CD14-positive monocyte (primary cell): Measurements from ENCODE around the gene CLDN3. TPM values are rescaled to one million over a fixed set of nuclear protein-coding genes. Genes with fewer than 3 reads are reported as not detected.

ENCODE experiments used
- DNase-seq, 3 donors: peaks; one replicate each; pipeline ENCODE4 v3.0.0-alpha.2; 2011 to 2022
- H2AFZ ChIP-seq: 2 replicates; pipeline ENCODE4 v1.6.0; 2012; ENCODE audit warnings: mild to moderate bottlenecking, low read depth, low read length, inconsistent platforms; ENCODE audit not compliant: insufficient read depth, poor library complexity, severe bottlenecking
- H3K27ac ChIP-seq, 2 donors: 1 replicate in 1 of 2; 2 replicates in 1 of 2; pipeline ENCODE4 v1.5.1; 2012 to 2013; ENCODE audit warnings: low read length in 2 of 2, control low read depth in 1 of 2, inconsistent platforms in 1 of 2, low read depth in 1 of 2, mild to moderate bottlenecking in 1 of 2
- H3K27me3 ChIP-seq, 2 donors: one replicate each; pipeline versions ENCODE4 v1.6.0 to v1.6.1; 2011 to 2013; ENCODE audit warnings: low read length in 2 of 2; ENCODE audit not compliant: control insufficient read depth in 2 of 2, insufficient read depth in 2 of 2
- H3K36me3 ChIP-seq, 2 donors: replicated peaks in 1 of 2; 1 replicate in 1 of 2; 2 replicates in 1 of 2; pipeline versions ENCODE4 v1.5.1 to v1.6.1; 2012 to 2013; ENCODE audit warnings: low read length in 2 of 2, control low read depth in 1 of 2, inconsistent platforms in 1 of 2, mild to moderate bottlenecking in 1 of 2; ENCODE audit not compliant: insufficient read depth in 2 of 2, control insufficient read depth in 1 of 2
- H3K4me1 ChIP-seq, 2 donors: 1 replicate in 1 of 2; 2 replicates in 1 of 2; pipeline versions ENCODE4 v1.5.1 to v1.6.1; 2012 to 2013; ENCODE audit warnings: low read length in 2 of 2, control low read depth in 1 of 2, inconsistent platforms in 1 of 2, mild to moderate bottlenecking in 1 of 2, moderate library complexity in 1 of 2; ENCODE audit not compliant: insufficient read depth in 2 of 2, control insufficient read depth in 1 of 2
- H3K4me2 ChIP-seq: replicated peaks from 2 replicates; pipeline ENCODE3; 2012; ENCODE audit warnings: low read length, moderate library complexity, mild to moderate bottlenecking; ENCODE audit not compliant: poor library complexity, severe bottlenecking; ENCODE audit errors: extremely low read depth
- H3K4me3 ChIP-seq, 3 experiments: fragments of 200-600 bp in 1 of 3; sonication (generic) in 1 of 3; replicated peaks in 1 of 3; 1 replicate in 2 of 3; 2 replicates in 1 of 3; pipeline ENCODE4 v1.5.1; 2011 to 2013; ENCODE audit warnings: low read length in 3 of 3, mild to moderate bottlenecking in 3 of 3, control low read depth in 2 of 3, low read depth in 2 of 3, inconsistent platforms in 1 of 3, moderate library complexity in 1 of 3
- H3K79me2 ChIP-seq: 2 replicates; pipeline ENCODE4 v1.6.0; 2012; ENCODE audit warnings: mild to moderate bottlenecking, control low read depth, inconsistent platforms, low read length, moderate library complexity; ENCODE audit not compliant: insufficient read depth
- H3K9ac ChIP-seq: 2 replicates; pipeline ENCODE4 v1.6.0; 2017; ENCODE audit warnings: low read length, mild to moderate bottlenecking; ENCODE audit not compliant: insufficient read depth, poor library complexity, severe bottlenecking
- H3K9me3 ChIP-seq, 2 donors: replicated peaks in 1 of 2; 1 replicate in 1 of 2; 2 replicates in 1 of 2; pipeline versions ENCODE4 v1.5.1 to v1.6.1; 2012 to 2013; ENCODE audit warnings: low read length in 2 of 2, control low read depth in 1 of 2; ENCODE audit not compliant: control insufficient read depth in 1 of 2, insufficient read depth in 1 of 2
- H4K20me1 ChIP-seq: 2 replicates; pipeline ENCODE4 v1.6.0; 2012; ENCODE audit warnings: mild to moderate bottlenecking, low read length, control low read depth, moderate library complexity; ENCODE audit not compliant: insufficient read depth
- H3K27ac Mint-ChIP-seq, 7 donors: one replicate each; pipeline ENCODE4 v1.8.0; 2020; ENCODE audit warnings: mild to moderate bottlenecking in 7 of 7, mixed read lengths in 7 of 7, moderate library complexity in 6 of 7, inconsistent platforms in 2 of 7
- H3K27me3 Mint-ChIP-seq, 3 donors: one replicate each; pipeline ENCODE4 v1.8.0; 2021 to 2022; ENCODE audit warnings: low read depth in 3 of 3, mild to moderate bottlenecking in 3 of 3, mixed read lengths in 3 of 3, moderate library complexity in 3 of 3, inconsistent platforms in 1 of 3
- H3K36me3 Mint-ChIP-seq, 2 donors: one replicate each; pipeline ENCODE4 v1.8.0; 2020; ENCODE audit warnings: mixed read lengths in 2 of 2, inconsistent platforms in 1 of 2, mild to moderate bottlenecking in 1 of 2
- H3K4me1 Mint-ChIP-seq: one replicate; pipeline ENCODE4 v1.8.0; 2020; ENCODE audit warnings: mild to moderate bottlenecking, mixed read lengths
- H3K4me3 Mint-ChIP-seq, 2 donors: one replicate each; pipeline ENCODE4 v1.8.0; 2020; ENCODE audit warnings: mild to moderate bottlenecking in 2 of 2, mixed read lengths in 2 of 2, moderate library complexity in 1 of 2
- H3K9me3 Mint-ChIP-seq, 7 donors: one replicate each; pipeline ENCODE4 v1.8.0; 2020 to 2022; ENCODE audit warnings: mixed read lengths in 7 of 7, mild to moderate bottlenecking in 6 of 7, moderate library complexity in 6 of 7, inconsistent platforms in 2 of 7
- CTCF ChIP-seq: fragments of 200-600 bp; IDR thresholded peaks from one replicate; pipeline ENCODE4 v1.8.0; 2022; ENCODE audit warnings: antibody characterized with exemption, mild to moderate bottlenecking
- WGBS: methylation state at CpG from one replicate; pipeline ENCODE4 v1.1.5; 2013; ENCODE audit warnings: missing lambda C conversion rate; ENCODE audit not compliant: insufficient coverage; 5-methylcytosine and 5-hydroxymethylcytosine counted together
- intact Hi-C, 2 donors: fragments of 100-400 bp; cut with micrococcal nuclease; formaldehyde crosslinking; loops; one replicate each; pipeline versions ENCODE4 v1.15.0 to v1.15.1; 2023
- polyA plus RNA-seq, 3 donors: library from polyadenylated mRNA; depleted of rRNA in 1 of 3; unstranded in 2 of 3; stranded (reverse) in 1 of 3; fragments of 300-500 nt in 2 of 3; fragments of >200 nt in 1 of 3; fragmentation: Illumina TruSeq in 2 of 3; gene quantifications; 1 replicate in 2 of 3; 2 replicates in 1 of 3; pipeline ENCODE4 v1.2.3, GENCODE V29; 2012 to 2021

Gene CLDN3
- polyA plus RNA-seq, 3 donors: not detected

- intact Hi-C loops: loop anchor here (5.0 to 10.0 kb wide), 2 partner anchors 56 to 116 kb away; partner anchors contain the start of genes BUD23 (in 2 of the 2) and DNAJC30 (in 2 of the 2)
- Histone ChIP-seq H3K79me2 (peaks cover 5% of the 10 kb centered on the region), H3K27ac (peak within 1 kb of the TSS; percentile 62 to 77), H3K36me3 (peaks cover 13 to 15% of the 10 kb centered on the region in 2 donors), H3K4me3 (peak within 1 kb of the TSS; percentile 60 to 87 (median 78)), H3K4me1 (peaks cover 26 to 36% of the 10 kb centered on the region in 2 donors), H3K4me2 (peak within 1 kb of the TSS; percentile 93), H3K9ac (peak within 1 kb of the TSS; percentile 74), H3K27me3 (peaks cover 0 to 12% of the 10 kb centered on the region in 2 donors), H2AFZ (peak within 1 kb of the TSS; percentile 99), H4K20me1 (peaks cover 12% of the 10 kb centered on the region), H3K9me3 (peaks cover 0 to 7% of the 10 kb centered on the region in 2 donors)
- Mint-ChIP-seq H3K36me3 (peaks cover 12 to 23% of the 10 kb centered on the region in 2 donors), H3K4me1 (peaks cover 20% of the 10 kb centered on the region), H3K9me3 (peaks cover 0 to 7% (median 3%) of the 10 kb centered on the region in 7 donors), H3K4me3 (peak within 1 kb of the TSS; percentile 93), H3K27me3 (peaks cover 12 to 30% (median 29%) of the 10 kb centered on the region in 3 donors), H3K27ac (peak within 1 kb of the TSS; percentile 78 to 95 (median 90))
- no peak for TF ChIP-seq CTCF
- peak; percentile 84 to 95 (median 93) for DNase-seq
- under 1% methylated on average over 79 of the region's 84 CpGs for WGBS
Observed at GRCh38 chr7:73738612-73739386, 31.3 kb downstream of the CLDN3 start, which contains the start of gene ABHD11. Gene ABHD11 (minus strand): TSS chr7:73738802. CDS start chr7:73738770, 32 bp downstream.

- peak; percentile 44 to 62 (median 46) for DNase-seq
- Mint-ChIP-seq H3K4me3 (peak overlapping the region; percentile 93), H3K36me3 (peaks cover 12 to 23% of the 10 kb centered on the region in 2 donors), H3K27ac (peak overlapping the region; percentile 78 to 95 (median 90)), H3K9me3 (peaks cover 0 to 7% (median 5%) of the 10 kb centered on the region in 7 donors), H3K4me1 (peaks cover 20% of the 10 kb centered on the region), H3K27me3 (peaks cover 18 to 31% (median 27%) of the 10 kb centered on the region in 3 donors)
- Histone ChIP-seq H4K20me1 (peaks cover 12% of the 10 kb centered on the region), H3K79me2 (peaks cover 5% of the 10 kb centered on the region), H3K9ac (peak overlapping the region; percentile 74), H3K27ac (peak overlapping the region; percentile 62 to 77), H3K4me3 (peak overlapping the region; percentile 51 to 87 (median 78)), H3K4me2 (peak overlapping the region; percentile 93), H3K4me1 (peaks cover 26 to 36% of the 10 kb centered on the region in 2 donors), H2AFZ (peak overlapping the region; percentile 99), H3K36me3 (peaks cover 13 to 15% of the 10 kb centered on the region in 2 donors), H3K27me3 (peaks cover 0 to 7% of the 10 kb centered on the region in 2 donors), H3K9me3 (peaks cover 0 to 7% of the 10 kb centered on the region in 2 donors)
- TF ChIP-seq CTCF: no peak
- intact Hi-C loops: loop anchor here (5.0 to 10.0 kb wide), 2 partner anchors 56 to 117 kb away; partner anchors contain the start of genes BUD23 (in 2 of the 2) and DNAJC30 (in 2 of the 2)
- WGBS: 0% methylated on average over 16 of the region's 24 CpGs
Observed at GRCh38 chr7:73738220-73738611, 31.9 kb downstream of the CLDN3 start.
